Midbrain (tissue), 1 donor: ENCODE measurements around the gene NLGN1.
A peak's percentile ranks its signal among the peaks of the same experiment; 100 is the strongest.

Experiments used
- DNase-seq: peaks from one replicate; lab custom pipeline; 2025; lab: John Stamatoyannopoulos, UW

Gene NLGN1

DNA sequence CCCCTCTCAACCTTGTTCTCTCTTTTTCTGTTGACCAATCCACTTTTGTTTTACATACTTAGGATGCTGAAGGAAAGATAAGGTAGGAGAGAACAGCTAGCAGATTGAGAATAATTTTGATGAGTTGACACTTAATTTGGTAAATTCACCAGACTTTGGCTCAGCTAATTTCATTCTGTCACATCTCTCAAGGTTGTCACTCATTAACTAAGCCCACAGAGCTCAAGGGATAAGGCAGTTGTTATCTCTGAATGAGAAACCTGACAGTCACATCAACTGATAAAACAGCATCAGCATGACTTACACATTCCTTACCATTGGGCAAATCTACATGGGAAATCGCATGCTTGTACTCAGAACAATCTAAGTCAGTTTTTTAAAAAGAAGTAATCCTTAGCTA lies 591.4 kb downstream of the NLGN1 start:
- DNase-seq = no peak

- no peak for DNase-seq
Measured at GRCh38 chr3:173992416-173992815, 594.9 kb downstream of the NLGN1 start.

DNA sequence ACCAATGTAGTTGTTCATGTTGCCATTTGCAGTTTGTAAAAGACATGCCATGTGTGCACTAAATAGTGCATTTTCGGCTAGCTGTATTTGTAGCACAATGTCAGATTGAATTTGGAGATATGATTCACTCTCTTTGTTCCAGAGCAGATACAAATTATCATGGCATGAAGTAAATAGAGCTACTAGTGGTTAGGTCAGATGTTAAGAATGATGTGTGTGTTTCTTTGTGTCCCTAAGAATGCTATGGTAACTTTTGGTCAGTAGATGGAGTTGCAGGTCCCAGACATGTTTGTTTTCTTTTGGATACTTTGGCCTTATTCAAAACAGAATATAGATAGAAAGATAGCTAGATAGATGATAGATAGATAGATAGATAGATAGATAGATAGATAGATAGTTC lies 595.8 kb downstream of the NLGN1 start:
- DNase-seq = peak; percentile 11

- DNase-seq = no peak
Measured at GRCh38 chr3:174000675-174001074, 603.1 kb downstream of the NLGN1 start.

DNA sequence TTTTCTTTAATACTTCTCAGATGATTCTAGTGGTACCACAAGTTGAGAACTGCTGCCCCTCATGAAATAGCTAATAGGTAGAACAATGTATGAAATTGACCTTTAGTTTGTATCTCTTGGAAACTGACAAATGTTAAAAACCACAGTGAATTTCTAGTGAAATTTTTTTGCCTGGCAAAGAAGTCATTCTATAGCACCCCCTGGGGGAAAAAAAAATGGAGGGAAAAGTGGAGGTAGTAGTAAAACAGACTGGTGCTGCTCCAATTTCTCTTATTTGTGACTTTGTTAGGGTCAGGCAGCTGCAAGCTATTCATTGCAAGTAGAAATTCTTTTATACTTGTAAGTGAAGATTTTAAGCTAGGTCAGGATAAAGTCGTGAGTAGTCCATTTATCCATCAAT lies 605.0 kb downstream of the NLGN1 start:
- no peak for DNase-seq

DNA sequence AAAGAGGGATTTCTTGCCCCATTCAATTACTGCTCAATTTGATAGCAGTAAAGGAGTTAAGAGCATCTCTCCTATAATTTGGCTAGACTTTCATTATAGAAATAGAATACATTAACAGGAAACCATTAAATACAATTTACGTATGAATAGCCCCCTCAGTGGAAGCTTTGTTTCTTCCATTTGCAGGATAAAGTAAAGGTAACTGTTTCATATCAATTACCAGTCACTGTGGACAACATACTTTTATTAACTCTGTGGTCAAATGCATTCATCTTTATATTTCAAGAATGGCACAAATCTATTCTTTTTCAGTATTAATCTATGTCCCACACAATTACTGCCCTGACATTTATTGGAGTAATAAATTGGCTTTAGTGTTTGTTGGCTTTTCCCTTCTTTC lies 613.4 kb downstream of the NLGN1 start:
- no peak for DNase-seq

GRCh38 chr3:174016186-174016585 lies 618.6 kb downstream of the NLGN1 start:
- no peak for DNase-seq

GRCh38 chr3:174020156-174020555 lies 622.6 kb downstream of the NLGN1 start:
- DNase-seq = no peak

DNA sequence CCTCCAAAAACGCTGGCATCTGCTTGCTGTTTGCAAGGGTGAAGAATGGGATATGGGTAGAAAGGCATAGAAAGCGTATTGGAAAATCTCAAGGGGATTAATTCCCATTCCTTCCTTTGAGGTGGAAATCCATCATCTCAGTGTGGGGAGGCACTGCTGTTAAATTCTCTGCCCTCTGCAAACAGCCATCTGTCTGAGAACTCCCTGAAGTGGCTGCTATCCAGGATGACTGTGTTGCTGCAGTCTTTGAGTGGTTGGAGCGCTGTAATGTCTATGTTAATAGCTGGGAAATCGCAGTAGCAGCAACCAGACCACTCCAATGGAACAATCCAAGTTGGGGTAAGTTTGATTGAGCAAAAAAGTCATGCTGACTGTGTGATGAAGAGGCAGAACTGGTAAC lies 625.9 kb downstream of the NLGN1 start:
- DNase-seq = no peak

DNA sequence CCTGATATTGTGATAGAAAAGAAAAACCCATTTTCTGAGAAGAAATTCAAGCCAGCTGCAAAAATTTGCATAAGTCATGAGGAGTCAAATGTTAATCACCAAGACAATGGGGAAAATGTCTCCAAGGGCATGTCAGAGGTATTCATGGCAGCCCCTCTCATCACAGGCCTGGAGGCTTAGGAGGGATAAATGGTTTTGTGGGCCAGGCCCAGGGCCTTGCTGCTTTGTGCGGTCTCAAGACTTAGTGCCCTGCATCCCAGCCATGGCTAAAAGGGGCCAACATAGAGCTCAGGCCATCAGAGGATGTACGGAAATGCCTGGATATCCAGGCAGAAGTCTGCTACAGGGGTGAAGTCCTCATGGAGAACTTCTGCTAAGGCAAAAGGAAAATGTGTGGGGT lies 631.1 kb downstream of the NLGN1 start:
- DNase-seq = no peak

GRCh38 chr3:174035328-174035886 lies 637.9 kb downstream of the NLGN1 start:
- DNase-seq = no peak

GRCh38 chr3:174046311-174046710 lies 648.8 kb downstream of the NLGN1 start:
- no peak for DNase-seq

- no peak for DNase-seq
Measured at GRCh38 chr3:174049472-174049871, 651.9 kb downstream of the NLGN1 start.

GRCh38 chr3:174051191-174051590 lies 653.6 kb downstream of the NLGN1 start:
- DNase-seq = no peak

DNA sequence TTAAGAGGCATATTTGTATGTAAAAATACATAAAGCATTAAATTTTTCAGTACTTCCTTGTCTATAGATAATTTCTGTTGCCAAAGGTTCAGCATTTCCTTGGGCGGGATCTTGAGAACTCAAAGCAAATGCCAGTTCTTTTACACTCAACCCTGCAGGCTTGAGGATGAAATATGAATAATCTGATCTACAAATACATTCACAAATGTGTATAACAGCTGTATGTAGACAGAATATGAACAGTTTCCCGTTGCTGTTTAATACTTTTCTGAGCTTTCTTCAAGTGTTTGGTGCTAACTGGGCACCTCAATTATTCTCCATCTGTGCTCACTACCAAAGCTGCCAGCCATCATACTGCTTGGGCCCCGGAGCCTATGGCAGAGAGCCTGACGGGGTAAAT lies 661.3 kb downstream of the NLGN1 start:
- DNase-seq = no peak

DNA sequence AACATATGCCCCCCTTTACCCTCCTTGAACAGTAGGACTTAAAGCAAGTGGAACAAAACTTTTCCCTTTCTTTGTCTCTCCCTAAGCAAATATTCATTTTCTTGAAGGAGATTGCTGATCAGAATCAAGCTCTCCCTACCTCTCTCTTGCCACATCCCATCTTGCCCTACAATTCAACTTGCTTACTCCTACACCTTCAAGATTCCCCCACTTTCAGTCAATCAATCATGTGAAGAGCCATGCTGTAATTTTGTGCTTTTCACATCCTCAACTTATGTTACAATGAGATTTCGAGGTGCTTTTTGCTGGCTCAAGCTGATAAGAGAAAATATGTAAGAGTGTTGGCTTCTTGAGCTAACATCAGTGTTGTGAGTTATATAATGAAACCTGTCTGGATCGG lies 662.9 kb downstream of the NLGN1 start:
- no peak for DNase-seq

DNA sequence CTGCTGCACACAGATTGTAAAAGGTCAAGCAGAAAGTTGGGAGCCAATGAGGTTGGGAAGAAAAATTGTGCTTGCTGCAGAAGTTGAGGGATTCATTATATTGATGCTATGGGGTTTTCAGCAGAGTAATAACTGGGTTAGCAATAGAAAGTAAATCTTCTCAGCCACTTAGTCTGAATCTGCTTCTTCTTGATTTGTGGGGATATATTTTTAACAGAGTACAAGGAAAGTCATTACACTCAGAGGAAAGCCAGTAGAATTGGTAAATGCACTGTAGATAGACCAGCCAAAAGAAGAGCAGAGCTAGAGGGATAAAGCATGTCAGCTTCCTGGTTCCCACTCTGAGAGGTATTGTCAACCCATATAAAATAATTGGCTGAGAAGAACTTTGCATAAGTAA lies 663.6 kb downstream of the NLGN1 start:
- DNase-seq = no peak

DNA sequence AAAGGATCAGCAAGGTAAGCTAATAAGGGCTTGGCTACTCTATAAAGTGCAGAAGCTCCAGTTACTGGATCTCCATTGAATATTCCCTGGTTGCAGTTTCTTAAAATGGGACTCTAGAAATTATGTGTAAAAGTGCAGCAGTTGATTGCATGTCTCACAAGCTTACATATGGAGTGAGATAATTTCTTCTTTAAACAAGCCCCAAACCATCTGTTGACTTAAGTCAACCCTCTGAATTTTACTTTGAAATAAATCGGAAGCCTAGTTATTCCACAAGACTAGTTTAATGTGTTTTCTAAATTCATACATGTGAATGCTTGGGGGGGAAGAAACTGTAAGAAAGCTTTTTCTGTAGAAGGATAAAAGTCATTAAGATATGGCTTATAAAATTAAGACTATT lies 664.2 kb downstream of the NLGN1 start:
- no peak for DNase-seq

GRCh38 chr3:174062923-174063322 lies 665.4 kb downstream of the NLGN1 start:
- no peak for DNase-seq

GRCh38 chr3:174068035-174068434 lies 670.5 kb downstream of the NLGN1 start:
- DNase-seq = no peak

DNA sequence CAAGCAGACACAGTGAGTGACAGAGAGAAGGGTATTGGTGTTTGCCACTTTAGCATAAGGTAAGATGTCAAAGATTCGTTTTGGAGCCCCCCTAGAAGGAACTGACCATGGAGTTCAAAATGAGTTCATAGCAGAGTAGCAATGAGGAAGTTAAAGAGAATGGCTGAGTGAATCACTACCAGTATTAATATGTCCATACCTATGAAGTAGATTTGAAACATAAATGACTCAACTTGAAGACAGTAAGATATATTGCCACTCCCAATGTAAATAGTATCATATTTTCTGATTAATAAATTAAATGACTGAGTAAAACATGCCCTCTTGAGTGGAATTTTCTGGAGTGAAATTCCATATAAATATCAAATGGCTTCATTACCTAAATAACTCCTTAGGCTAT lies 675.1 kb downstream of the NLGN1 start:
- no peak for DNase-seq

- DNase-seq = no peak
Measured at GRCh38 chr3:174083706-174084105, 686.2 kb downstream of the NLGN1 start.

DNA sequence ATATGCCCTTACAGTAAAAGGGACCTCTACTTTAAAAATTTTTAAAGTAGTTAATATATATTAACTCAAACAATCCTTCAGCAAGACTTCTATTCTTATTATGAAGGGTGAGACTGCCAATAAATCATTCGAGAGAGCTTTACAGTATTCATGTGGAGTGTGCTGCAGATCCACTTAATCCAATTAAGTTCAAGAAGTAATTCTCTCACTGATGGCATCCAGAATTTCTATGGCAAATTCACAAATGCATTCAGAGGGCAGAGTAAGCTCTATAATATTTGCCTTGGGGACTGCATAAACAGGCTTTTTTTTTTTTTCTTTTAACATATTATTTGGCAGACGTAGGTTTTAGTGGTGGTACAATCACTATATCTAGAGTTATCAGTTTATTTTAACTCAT lies 692.0 kb downstream of the NLGN1 start:
- no peak for DNase-seq

GRCh38 chr3:174094669-174095068 lies 697.1 kb downstream of the NLGN1 start:
- no peak for DNase-seq

GRCh38 chr3:174097686-174098085 lies 700.1 kb downstream of the NLGN1 start:
- DNase-seq = no peak
